ENCODE results near the gene NEO1. TPM values are rescaled to one million over a fixed set of nuclear protein-coding genes. Genes with fewer than 3 reads are reported as not detected.
"Not testable (repeated sequence)": the region's sequence is repeated elsewhere in the genome, so short reads cannot be mapped to it uniquely, and the experiment has no call there.

Gene NEO1
- polyA plus RNA-seq, 4 donors: 8.4 to 162 (median 21.7) TPM

- H3K36me3 ChIP-seq (ENCODE audit: control insufficient read depth in 3 of 3, insufficient read depth in 2 of 3, low read depth in 1 of 3, low read length in 3 of 3): peaks cover 0 to 4% (median 2%) of the 10 kb centered on the region in 3 donors
- FAIRE-seq (no peak), DNase-seq (no peak)
- no peak overlapping the region for H3K27ac ChIP-seq (ENCODE audit: low read depth in 1 of 3, low read length in 2 of 3)
- H3K4me3 ChIP-seq (ENCODE audit: low read depth in 1 of 3, low read length in 3 of 3): no peak overlapping the region
- H3K9me3 ChIP-seq (ENCODE audit: control insufficient read depth in 2 of 2, insufficient read depth in 1 of 2, low read depth in 1 of 2, low read length in 1 of 2): peaks cover 0 to 3% of the 10 kb centered on the region in 2 donors
- WGBS, 3 donors: 93 to 100% (median 97%) methylated on average over 1 of the region's 1 CpG
- H3K4me1 ChIP-seq (ENCODE audit: control insufficient read depth in 3 of 3, insufficient read depth in 2 of 3, low read depth in 1 of 3, low read length in 2 of 3): no peaks in the 10 kb centered on the region
- H3K27me3 ChIP-seq (ENCODE audit: control insufficient read depth in 3 of 3, insufficient read depth in 3 of 3, low read length in 3 of 3): no peaks in the 10 kb centered on the region
These were observed 142.9 kb downstream of the NEO1 start for GRCh38 chr15:73195166-73195565.

DNA sequence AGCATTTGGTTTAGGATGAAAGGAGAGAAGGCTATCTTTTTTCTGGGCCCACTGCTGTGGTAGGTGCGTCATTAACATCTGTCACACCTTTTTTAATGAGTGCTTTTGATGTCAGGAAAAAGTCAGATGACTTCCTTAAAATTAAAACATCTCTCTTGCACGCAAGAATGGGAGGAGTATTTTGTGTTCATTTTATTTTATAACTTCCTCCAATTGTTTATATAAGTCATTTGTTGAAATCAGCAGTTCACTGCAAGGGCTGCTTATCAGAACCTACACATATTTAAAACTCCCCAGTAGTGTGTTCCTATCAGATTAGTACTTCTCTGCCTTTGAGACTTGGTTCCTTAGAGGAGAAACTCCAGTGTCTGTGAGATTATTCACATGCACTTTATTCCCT, 143.8 kb downstream of the NEO1 start:
- DNase-seq (peak in 1 of 2 donors; percentile 43), FAIRE-seq (no peak)
- Histone ChIP-seq H3K4me1 (ENCODE audit: control insufficient read depth in 3 of 3, insufficient read depth in 2 of 3, low read depth in 1 of 3, low read length in 2 of 3) (no peaks in the 10 kb centered on the region), H3K9me3 (ENCODE audit: control insufficient read depth in 2 of 2, insufficient read depth in 1 of 2, low read depth in 1 of 2, low read length in 1 of 2) (peaks cover 0 to 6% of the 10 kb centered on the region in 2 donors), H3K27me3 (ENCODE audit: control insufficient read depth in 3 of 3, insufficient read depth in 3 of 3, low read length in 3 of 3) (no peaks in the 10 kb centered on the region), H3K4me3 (ENCODE audit: low read depth in 1 of 3, low read length in 3 of 3) (no peak overlapping the region), H3K27ac (ENCODE audit: low read depth in 1 of 3, low read length in 2 of 3) (no peak overlapping the region), H3K36me3 (ENCODE audit: control insufficient read depth in 3 of 3, insufficient read depth in 2 of 3, low read depth in 1 of 3, low read length in 3 of 3) (peaks cover 0 to 6% (median 2%) of the 10 kb centered on the region in 3 donors)
- WGBS, 3 donors: 6 to 19% (median 11%) methylated on average over 2 of the region's 2 CpGs

GRCh38 chr15:73200339-73200738, 148.1 kb downstream of the NEO1 start:
- 91 to 99% (median 93%) methylated on average over 2 of the region's 2 CpGs for WGBS, 3 donors
- Histone ChIP-seq H3K4me3 (ENCODE audit: low read depth in 1 of 3, low read length in 3 of 3) (no peak overlapping the region), H3K27ac (ENCODE audit: low read depth in 1 of 3, low read length in 2 of 3) (no peak overlapping the region), H3K4me1 (ENCODE audit: control insufficient read depth in 3 of 3, insufficient read depth in 2 of 3, low read depth in 1 of 3, low read length in 2 of 3) (no peaks in the 10 kb centered on the region), H3K9me3 (ENCODE audit: control insufficient read depth in 2 of 2, insufficient read depth in 1 of 2, low read depth in 1 of 2, low read length in 1 of 2) (peaks cover 0 to 6% of the 10 kb centered on the region in 2 donors), H3K36me3 (ENCODE audit: control insufficient read depth in 3 of 3, insufficient read depth in 2 of 3, low read depth in 1 of 3, low read length in 3 of 3) (peaks cover 0 to 6% (median 0%) of the 10 kb centered on the region in 3 donors), H3K27me3 (ENCODE audit: control insufficient read depth in 3 of 3, insufficient read depth in 3 of 3, low read length in 3 of 3) (no peaks in the 10 kb centered on the region)
- no peak for DNase-seq
- FAIRE-seq: no peak

- peaks cover 0 to 4% of the 10 kb centered on the region in 2 donors for H3K9me3 ChIP-seq (ENCODE audit: control insufficient read depth in 2 of 2, insufficient read depth in 1 of 2, low read depth in 1 of 2, low read length in 1 of 2)
- no peaks in the 10 kb centered on the region for H3K27me3 ChIP-seq (ENCODE audit: control insufficient read depth in 3 of 3, insufficient read depth in 3 of 3, low read length in 3 of 3)
- FAIRE-seq (no peak), DNase-seq (no peak)
- 72 to 85% (median 80%) methylated on average over 2 of the region's 2 CpGs for WGBS, 3 donors
- H3K36me3 ChIP-seq (ENCODE audit: control insufficient read depth in 3 of 3, insufficient read depth in 2 of 3, low read depth in 1 of 3, low read length in 3 of 3): peaks cover 0 to 7% (median 0%) of the 10 kb centered on the region in 3 donors
- H3K4me3 ChIP-seq (ENCODE audit: low read depth in 1 of 3, low read length in 3 of 3): no peak overlapping the region
- H3K4me1 ChIP-seq (ENCODE audit: control insufficient read depth in 3 of 3, insufficient read depth in 2 of 3, low read depth in 1 of 3, low read length in 2 of 3): no peaks in the 10 kb centered on the region
- no peak overlapping the region for H3K27ac ChIP-seq (ENCODE audit: low read depth in 1 of 3, low read length in 2 of 3)
These were observed 158.4 kb downstream of the NEO1 start for GRCh38 chr15:73210630-73211029.

DNA sequence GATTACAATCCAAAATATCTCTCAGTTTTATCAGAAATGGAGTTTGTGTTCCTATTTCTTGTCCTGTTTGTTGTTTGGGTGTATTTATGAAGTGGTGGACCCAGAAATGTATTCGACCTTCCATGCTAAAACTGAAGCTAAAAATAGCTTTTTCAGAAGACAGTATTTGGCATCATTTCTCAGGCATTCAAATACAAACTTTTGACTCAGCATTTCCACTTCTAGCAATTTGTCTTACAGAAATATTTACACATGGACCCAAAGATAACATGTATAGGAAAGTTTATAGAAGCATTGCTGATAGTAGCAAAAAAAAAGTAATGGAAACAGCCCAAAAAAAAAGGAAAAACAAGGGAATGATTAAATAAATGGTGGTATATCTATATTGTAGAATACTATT, 160.2 kb downstream of the NEO1 start:
- FAIRE-seq (no peak), DNase-seq (no peak)
- H3K4me1 ChIP-seq (ENCODE audit: control insufficient read depth in 3 of 3, insufficient read depth in 2 of 3, low read depth in 1 of 3, low read length in 2 of 3): no peaks in the 10 kb centered on the region
- peaks cover 0 to 5% (median 0%) of the 10 kb centered on the region in 3 donors for H3K36me3 ChIP-seq (ENCODE audit: control insufficient read depth in 3 of 3, insufficient read depth in 2 of 3, low read depth in 1 of 3, low read length in 3 of 3)
- no peak overlapping the region for H3K27ac ChIP-seq (ENCODE audit: low read depth in 1 of 3, low read length in 2 of 3)
- no peak overlapping the region for H3K4me3 ChIP-seq (ENCODE audit: low read depth in 1 of 3, low read length in 3 of 3)
- 48 to 72% (median 68%) methylated on average over 1 of the region's 1 CpG for WGBS, 3 donors
- H3K9me3 ChIP-seq (ENCODE audit: control insufficient read depth in 2 of 2, insufficient read depth in 1 of 2, low read depth in 1 of 2, low read length in 1 of 2): peaks cover 0 to 4% of the 10 kb centered on the region in 2 donors
- H3K27me3 ChIP-seq (ENCODE audit: control insufficient read depth in 3 of 3, insufficient read depth in 3 of 3, low read length in 3 of 3): no peaks in the 10 kb centered on the region

- H3K4me1 ChIP-seq (ENCODE audit: control insufficient read depth in 3 of 3, insufficient read depth in 2 of 3, low read depth in 1 of 3, low read length in 2 of 3); H3K4me3 ChIP-seq (ENCODE audit: low read depth in 1 of 3, low read length in 3 of 3); H3K9me3 ChIP-seq (ENCODE audit: control insufficient read depth in 2 of 2, insufficient read depth in 1 of 2, low read depth in 1 of 2, low read length in 1 of 2); DNase-seq; FAIRE-seq; H3K27me3 ChIP-seq (ENCODE audit: control insufficient read depth in 3 of 3, insufficient read depth in 3 of 3, low read length in 3 of 3); H3K27ac ChIP-seq (ENCODE audit: low read depth in 1 of 3, low read length in 2 of 3): not testable (repeated sequence)
- H3K36me3 ChIP-seq (ENCODE audit: control insufficient read depth in 3 of 3, insufficient read depth in 2 of 3, low read depth in 1 of 3, low read length in 3 of 3): peaks cover 0 to 12% (median 0%) of the 10 kb centered on the region in 3 donors
- WGBS, 3 donors: 91 to 96% (median 92%) methylated on average over 10 to 11 of the region's 11 CpGs
These were observed 169.2 kb downstream of the NEO1 start for GRCh38 chr15:73221450-73221849.

DNA sequence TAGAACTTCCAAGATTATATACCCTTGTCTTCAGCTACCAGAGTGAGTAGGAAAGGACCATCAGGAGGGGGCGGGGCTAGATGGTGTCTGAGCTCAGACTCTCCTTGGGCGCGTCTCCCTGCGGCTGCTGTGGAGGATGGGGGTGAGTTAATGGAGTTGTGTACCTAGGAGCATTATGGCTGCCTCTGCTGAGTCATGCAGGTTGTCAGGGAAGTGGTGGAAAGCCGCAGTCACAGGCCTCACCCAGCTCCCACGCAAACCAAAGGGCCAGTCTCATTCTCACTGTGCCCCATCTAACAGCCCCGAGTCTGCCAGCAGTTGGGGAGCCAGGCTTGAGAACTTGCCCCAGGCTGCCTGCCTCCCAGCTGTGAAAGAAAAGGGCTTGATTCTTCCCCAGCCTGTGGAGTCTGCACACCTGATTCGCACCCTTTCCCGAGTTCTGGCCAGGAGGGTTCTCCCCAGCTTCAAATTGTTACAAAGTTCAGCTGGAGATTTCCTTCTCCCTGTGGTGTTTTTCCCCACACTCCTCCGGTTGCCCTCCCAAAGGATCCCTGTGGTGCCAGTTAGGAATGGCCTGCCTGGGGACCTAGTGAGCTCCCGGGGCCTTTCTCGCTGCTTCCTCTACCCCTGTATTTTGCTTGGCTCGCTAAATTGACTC, 173.2 kb downstream of the NEO1 start:
- H3K4me1 ChIP-seq (ENCODE audit: control insufficient read depth in 3 of 3, insufficient read depth in 2 of 3, low read depth in 1 of 3, low read length in 2 of 3): no peaks in the 10 kb centered on the region
- peaks cover 0 to 5% of the 10 kb centered on the region in 2 donors for H3K9me3 ChIP-seq (ENCODE audit: control insufficient read depth in 2 of 2, insufficient read depth in 1 of 2, low read depth in 1 of 2, low read length in 1 of 2)
- H3K27ac ChIP-seq (ENCODE audit: low read depth in 1 of 3, low read length in 2 of 3): no peak overlapping the region
- H3K4me3 ChIP-seq (ENCODE audit: low read depth in 1 of 3, low read length in 3 of 3): no peak overlapping the region
- WGBS, 3 donors: 87 to 90% (median 89%) methylated on average over 13 of the region's 13 CpGs
- no peak for FAIRE-seq
- no peaks in the 10 kb centered on the region for H3K27me3 ChIP-seq (ENCODE audit: control insufficient read depth in 3 of 3, insufficient read depth in 3 of 3, low read length in 3 of 3)
- H3K36me3 ChIP-seq (ENCODE audit: control insufficient read depth in 3 of 3, insufficient read depth in 2 of 3, low read depth in 1 of 3, low read length in 3 of 3): peaks cover 0 to 12% (median 0%) of the 10 kb centered on the region in 3 donors
- DNase-seq: peak in 1 of 2 donors; percentile 25

- Histone ChIP-seq H3K27ac (ENCODE audit: low read depth in 1 of 3, low read length in 2 of 3) (no peak overlapping the region), H3K4me3 (ENCODE audit: low read depth in 1 of 3, low read length in 3 of 3) (no peak overlapping the region), H3K36me3 (ENCODE audit: control insufficient read depth in 3 of 3, insufficient read depth in 2 of 3, low read depth in 1 of 3, low read length in 3 of 3) (peaks cover 0 to 14% (median 0%) of the 10 kb centered on the region in 3 donors), H3K27me3 (ENCODE audit: control insufficient read depth in 3 of 3, insufficient read depth in 3 of 3, low read length in 3 of 3) (no peaks in the 10 kb centered on the region), H3K9me3 (ENCODE audit: control insufficient read depth in 2 of 2, insufficient read depth in 1 of 2, low read depth in 1 of 2, low read length in 1 of 2) (peaks cover 0 to 5% of the 10 kb centered on the region in 2 donors), H3K4me1 (ENCODE audit: control insufficient read depth in 3 of 3, insufficient read depth in 2 of 3, low read depth in 1 of 3, low read length in 2 of 3) (no peaks in the 10 kb centered on the region)
- no peak for FAIRE-seq
- 88 to 92% (median 88%) methylated on average over 9 of the region's 9 CpGs for WGBS, 3 donors
- DNase-seq: no peak
These were observed 174.0 kb downstream of the NEO1 start for GRCh38 chr15:73226093-73226814.

Data from small intestine (tissue), 7 donors.